HEK293 (cell line): ENCODE data around the gene KRT32.

ENCODE experiments used
- CTCF ChIA-PET: fragments of 350-600 bp; formaldehyde crosslinking; extraction: SDS; loops from one replicate; lab custom pipeline; 2021; ENCODE audit warnings: antibody characterized with exemption; lab: Yijun Ruan, JAX
- POLR2A ChIA-PET: fragments of 300-600 bp; formaldehyde crosslinking; extraction: SDS; loops from one replicate; lab custom pipeline; 2020; ENCODE audit warnings: antibody characterized with exemption, inconsistent platforms; lab: Yijun Ruan, JAX
- H3K27ac ChIP-seq: fragments of 200-500 bp; sonication (Bioruptor generic); 2 replicates; pipeline ENCODE4 v1.5.1; 2014; ENCODE audit warnings: low read depth, low read length, control low read depth, inconsistent platforms; ENCODE audit errors: extremely low read depth
- H3K36me3 ChIP-seq, 2 experiments: fragments of 200-500 bp in 1 of 2; sonication (Bioruptor generic) in 1 of 2; 1 replicate in 1 of 2; 2 replicates in 1 of 2; pipeline ENCODE4 v1.5.1; 2014 to 2017; ENCODE audit warnings: inconsistent platforms in 2 of 2, low read length in 2 of 2; ENCODE audit not compliant: control insufficient read depth in 2 of 2, insufficient read depth in 1 of 2
- H3K4me1 ChIP-seq: fragments of 200-500 bp; sonication (Bioruptor generic); 2 replicates; pipeline ENCODE4 v1.5.1; 2014; ENCODE audit warnings: mild to moderate bottlenecking, low read length, inconsistent platforms; ENCODE audit not compliant: control insufficient read depth, insufficient read depth
- H3K4me3 ChIP-seq: 2 replicates; pipeline ENCODE4 v1.5.1; 2011; ENCODE audit warnings: low read depth, mild to moderate bottlenecking, control low read depth, low read length, moderate library complexity
- H3K9me3 ChIP-seq: fragments of 200-500 bp; sonication (Bioruptor generic); 2 replicates; pipeline ENCODE4 v1.5.1; 2014; ENCODE audit warnings: low read depth, low read length, inconsistent platforms; ENCODE audit not compliant: control insufficient read depth, insufficient read depth
- GLI4 ChIP-seq: fragments of 450-650 bp; formaldehyde crosslinking; IDR thresholded peaks from 2 replicates; pipeline ENCODE4 v1.5.1; 2016; ENCODE audit warnings: missing biosample characterization, missing genetic modification characterization
- MZF1 ChIP-seq: fragments of 450-650 bp; formaldehyde crosslinking; IDR thresholded peaks from 2 replicates; pipeline ENCODE4 v1.5.1; 2017; ENCODE audit warnings: missing biosample characterization, missing genetic modification characterization, borderline replicate concordance
- PRDM6 ChIP-seq: fragments of 450-650 bp; formaldehyde crosslinking; IDR thresholded peaks from 2 replicates; pipeline ENCODE4 v1.5.1; 2017; ENCODE audit warnings: missing biosample characterization, missing genetic modification characterization
- SALL2 ChIP-seq: fragments of 450-650 bp; formaldehyde crosslinking; IDR thresholded peaks from 2 replicates; pipeline ENCODE4 v1.5.0; 2017; ENCODE audit warnings: missing biosample characterization, mild to moderate bottlenecking, missing genetic modification characterization, borderline replicate concordance
- SETDB1 ChIP-seq: IDR thresholded peaks from one replicate; pipeline ENCODE4 v1.6.1; 2017; ENCODE audit warnings: mild to moderate bottlenecking, low read length, moderate library complexity, mixed read lengths; ENCODE audit not compliant: insufficient read length
- ZBTB20 ChIP-seq: fragments of 450-650 bp; formaldehyde crosslinking; IDR thresholded peaks from 2 replicates; pipeline ENCODE4 v1.5.1; 2016; ENCODE audit warnings: missing biosample characterization, missing genetic modification characterization
- ZBTB21 ChIP-seq: fragments of 450-650 bp; formaldehyde crosslinking; IDR thresholded peaks from 2 replicates; pipeline ENCODE4 v1.5.1; 2017; ENCODE audit warnings: missing biosample characterization, missing genetic modification characterization
- ZNF112 ChIP-seq: fragments of 450-650 bp; formaldehyde crosslinking; IDR thresholded peaks from 2 replicates; pipeline ENCODE4 v1.5.0; 2017; ENCODE audit warnings: missing biosample characterization, missing genetic modification characterization
- ZNF132 ChIP-seq: fragments of 450-650 bp; formaldehyde crosslinking; IDR thresholded peaks from 2 replicates; pipeline ENCODE4 v1.5.1; 2017; ENCODE audit warnings: missing biosample characterization, missing genetic modification characterization, borderline replicate concordance
- ZNF157 ChIP-seq: fragments of 450-650 bp; formaldehyde crosslinking; IDR thresholded peaks from 2 replicates; pipeline ENCODE4 v1.5.1; 2016; ENCODE audit warnings: missing biosample characterization, missing genetic modification characterization
- ZNF23 ChIP-seq: fragments of 450-650 bp; formaldehyde crosslinking; IDR thresholded peaks from 2 replicates; pipeline ENCODE4 v1.5.1; 2016; ENCODE audit warnings: missing biosample characterization, missing genetic modification characterization, borderline replicate concordance
- ZNF26 ChIP-seq: fragments of 450-650 bp; formaldehyde crosslinking; IDR thresholded peaks from 2 replicates; pipeline ENCODE4 v1.5.1; 2016; ENCODE audit warnings: missing biosample characterization, missing genetic modification characterization
- ZNF311 ChIP-seq: fragments of 450-650 bp; formaldehyde crosslinking; IDR thresholded peaks from 2 replicates; pipeline ENCODE4 v1.5.1; 2017; ENCODE audit warnings: missing biosample characterization, missing genetic modification characterization, borderline replicate concordance
- ZNF335 ChIP-seq: fragments of 450-650 bp; formaldehyde crosslinking; conservative IDR thresholded peaks from 2 replicates; pipeline ENCODE4 v1.5.1; 2016; ENCODE audit warnings: missing biosample characterization, missing genetic modification characterization
- ZNF391 ChIP-seq: fragments of 450-650 bp; formaldehyde crosslinking; IDR thresholded peaks from 2 replicates; pipeline ENCODE4 v1.5.1; 2016; ENCODE audit warnings: low read depth, missing biosample characterization, missing genetic modification characterization, borderline replicate concordance
- ZNF548 ChIP-seq: fragments of 450-650 bp; formaldehyde crosslinking; IDR thresholded peaks from 2 replicates; pipeline ENCODE4 v1.5.1; 2016; ENCODE audit warnings: missing biosample characterization, missing genetic modification characterization
- ZNF555 ChIP-seq: fragments of 450-650 bp; formaldehyde crosslinking; conservative IDR thresholded peaks from 2 replicates; pipeline ENCODE4 v1.5.1; 2017; ENCODE audit warnings: missing biosample characterization, mild to moderate bottlenecking, missing genetic modification characterization, inconsistent platforms
- ZNF639 ChIP-seq: fragments of 450-650 bp; formaldehyde crosslinking; IDR thresholded peaks from 2 replicates; pipeline ENCODE4 v1.5.1; 2016; ENCODE audit warnings: missing biosample characterization, missing genetic modification characterization
- ZNF76 ChIP-seq: fragments of 450-650 bp; formaldehyde crosslinking; IDR thresholded peaks from 2 replicates; pipeline ENCODE4; 2016; ENCODE audit warnings: low read depth, missing biosample characterization, missing genetic modification characterization, borderline replicate concordance
- ZNF785 ChIP-seq: fragments of 450-650 bp; formaldehyde crosslinking; IDR thresholded peaks from 2 replicates; pipeline ENCODE4 v1.5.1; 2016; ENCODE audit warnings: missing biosample characterization, missing genetic modification characterization
- ZSCAN16 ChIP-seq: fragments of 450-650 bp; formaldehyde crosslinking; IDR thresholded peaks from 2 replicates; pipeline ENCODE4 v1.5.1; 2016; ENCODE audit warnings: missing biosample characterization, missing genetic modification characterization
- TF ChIP-seq, protein P1 (sequence below): fragments of 450-650 bp; formaldehyde crosslinking; IDR thresholded peaks from 2 replicates; pipeline ENCODE4 v1.5.1; 2016; ENCODE audit warnings: missing biosample characterization, missing genetic modification characterization

Gene KRT32

DNA sequence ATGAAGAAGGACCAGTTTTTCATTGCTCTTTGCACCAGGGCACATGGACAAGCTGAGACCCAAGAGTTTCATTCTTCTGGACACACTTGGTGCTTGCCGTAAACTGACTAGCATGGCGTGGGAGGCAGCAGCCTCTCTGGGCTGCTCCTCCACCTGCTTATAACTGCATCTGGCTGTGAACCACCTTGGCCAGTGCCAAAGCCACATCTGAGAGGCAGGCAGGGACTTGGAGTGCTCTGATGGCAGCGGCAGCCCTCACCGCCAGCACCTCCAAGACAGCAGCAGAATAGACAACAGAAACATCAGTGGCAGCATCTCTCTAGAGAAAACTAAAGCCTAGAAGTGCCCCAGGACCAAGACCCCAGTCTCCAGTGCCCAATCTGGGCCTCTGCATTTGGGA, 47.5 kb downstream of the KRT32 start:
- CTCF ChIA-PET = interaction anchor here (0.8 kb wide), 1 partner anchor 129 kb away, joined by 4 read pairs; no protein-coding TSS in a partner anchor
- H3K4me1 ChIP-seq = no peaks in the 10 kb centered on the region
- TF ChIP-seq ZNF157 (tag by site-specific recombination) (no peak), ZBTB20 (tag by site-specific recombination) (no peak), ZBTB21 (no peak), ZNF391 (tag by site-specific recombination) (no peak)
- TF ChIP-seq, all 188 proteins: peak for 0
- no peaks in the 10 kb centered on the region for H3K36me3 ChIP-seq
- no peak overlapping the region for H3K4me3 ChIP-seq
- no peak overlapping the region for H3K27ac ChIP-seq
- POLR2A ChIA-PET = no interaction called here
- no peaks in the 10 kb centered on the region for H3K9me3 ChIP-seq

DNA sequence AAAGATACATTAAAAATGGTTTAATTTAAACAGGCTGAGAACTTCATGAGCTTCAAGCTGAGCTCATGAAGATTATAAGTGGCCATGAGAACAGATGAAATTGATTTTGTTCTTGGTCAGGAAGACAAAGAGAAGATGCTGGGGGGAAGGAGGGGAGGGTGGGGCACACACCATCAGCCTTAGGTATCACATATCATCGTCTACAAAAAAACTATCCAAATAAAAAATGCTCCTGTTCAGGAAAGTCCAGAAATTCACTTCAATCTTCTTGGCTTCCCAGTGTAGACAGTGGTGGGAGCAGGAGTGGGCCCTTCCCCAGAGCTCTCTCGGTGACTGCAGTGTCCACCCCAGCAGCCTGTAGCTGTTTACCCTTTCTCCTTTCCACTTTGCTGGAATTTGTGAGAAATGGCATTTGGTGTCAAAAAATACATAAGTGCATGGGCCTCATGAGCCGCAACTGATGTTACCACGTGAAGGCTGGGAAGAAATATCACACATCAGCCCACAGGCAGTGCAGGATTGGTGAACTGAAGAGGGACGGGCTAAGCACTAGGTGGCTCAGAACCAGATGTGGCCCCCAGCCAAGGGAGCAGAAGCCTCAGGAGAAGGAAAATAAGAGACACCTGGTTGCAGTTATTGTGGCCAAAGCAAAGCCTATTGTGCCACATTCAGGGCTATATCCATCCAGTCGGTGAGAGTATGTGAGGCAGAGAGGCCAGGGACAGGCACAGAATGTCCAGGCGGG, 48.9 kb downstream of the KRT32 start:
- Histone ChIP-seq H3K4me1 (no peaks in the 10 kb centered on the region), H3K36me3 (no peaks in the 10 kb centered on the region), H3K9me3 (no peaks in the 10 kb centered on the region)
- no peak for TF ChIP-seq ZNF548 (tag by site-specific recombination)
- TF ChIP-seq PRDM6 (tag by site-specific recombination) = no peak
- no peak for TF ChIP-seq ZNF785
- no peak for TF ChIP-seq GLI4 (tag by site-specific recombination)
- TF ChIP-seq SETDB1 = no peak
- TF ChIP-seq ZNF26 (tag by site-specific recombination) = no peak
- TF ChIP-seq, all 188 proteins: peak for 0
- ChIA-PET CTCF (interaction anchor here (0.5 to 2.5 kb wide), 24 partner anchors 8 to 502 kb away, joined by 3 to 10 read pairs (median 4); no protein-coding TSS in a partner anchor), POLR2A (no interaction called here)
- no peak overlapping the region for H3K4me3 ChIP-seq
- no peak overlapping the region for H3K27ac ChIP-seq

- Histone ChIP-seq H3K27ac (no peak overlapping the region), H3K4me1 (no peaks in the 10 kb centered on the region), H3K4me3 (no peak overlapping the region), H3K9me3 (no peaks in the 10 kb centered on the region), H3K36me3 (no peaks in the 10 kb centered on the region)
- CTCF ChIA-PET = interaction anchor here (0.5 to 2.5 kb wide), 27 partner anchors 9 to 502 kb away, joined by 3 to 10 read pairs (median 4); no protein-coding TSS in a partner anchor
- POLR2A ChIA-PET = no interaction called here
- TF ChIP-seq SALL2 (tag by site-specific recombination) = no peak
- TF ChIP-seq, protein P1, sequence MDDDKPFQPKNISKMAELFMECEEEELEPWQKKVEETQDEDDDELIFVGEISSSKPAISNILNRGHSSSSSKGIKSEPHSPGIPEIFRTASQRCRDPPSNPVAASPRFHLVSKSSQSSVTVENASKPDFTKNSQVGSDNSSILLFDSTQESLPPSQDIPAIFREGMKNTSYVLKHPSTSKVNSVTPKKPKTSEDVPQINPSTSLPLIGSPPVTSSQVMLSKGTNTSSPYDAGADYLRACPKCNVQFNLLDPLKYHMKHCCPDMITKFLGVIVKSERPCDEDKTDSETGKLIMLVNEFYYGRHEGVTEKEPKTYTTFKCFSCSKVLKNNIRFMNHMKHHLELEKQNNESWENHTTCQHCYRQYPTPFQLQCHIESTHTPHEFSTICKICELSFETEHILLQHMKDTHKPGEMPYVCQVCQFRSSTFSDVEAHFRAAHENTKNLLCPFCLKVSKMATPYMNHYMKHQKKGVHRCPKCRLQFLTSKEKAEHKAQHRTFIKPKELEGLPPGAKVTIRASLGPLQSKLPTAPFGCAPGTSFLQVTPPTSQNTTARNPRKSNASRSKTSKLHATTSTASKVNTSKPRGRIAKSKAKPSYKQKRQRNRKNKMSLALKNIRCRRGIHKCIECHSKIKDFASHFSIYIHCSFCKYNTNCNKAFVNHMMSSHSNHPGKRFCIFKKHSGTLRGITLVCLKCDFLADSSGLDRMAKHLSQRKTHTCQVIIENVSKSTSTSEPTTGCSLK = no peak
- no peak for TF ChIP-seq ZNF639 (tag by site-specific recombination)
- no peak for TF ChIP-seq ZNF555 (tag by site-specific recombination)
- no peak for TF ChIP-seq ZNF76 (tag by site-specific recombination)
- TF ChIP-seq ZNF335 = no peak
- TF ChIP-seq ZSCAN16 (tag by site-specific recombination) = no peak
- TF ChIP-seq ZNF23 (tag by site-specific recombination) = no peak
- no peak for TF ChIP-seq MZF1
- no peak for TF ChIP-seq ZNF785
- TF ChIP-seq ZNF311 = no peak
- TF ChIP-seq ZNF112 = no peak
- no peak for TF ChIP-seq ZNF132 (tag by site-specific recombination)
Observed at GRCh38 chr17:41417576-41418015, 49.6 kb downstream of the KRT32 start.
